PC-9 (cell line): ENCODE measurements around the gene PDE4B. TPM values are rescaled to one million over a fixed set of nuclear protein-coding genes. Genes with fewer than 3 reads are reported as not detected.

ENCODE experiments used
- BruUV-seq: library from RNA; stranded (reverse); fragments of 400-500 nt; replicated peaks from 2 replicates; lab custom pipeline; 2021; lab: Mats Ljungman, UMichigan
- CTCF ChIA-PET: fragments of 300-600 bp; sonication (Branson Sonifier 250); formaldehyde crosslinking; loops from one replicate; lab custom pipeline; 2022; ENCODE audit warnings: antibody characterized with exemption; lab: Charles Lee
- POLR2A ChIA-PET: fragments of 300-600 bp; sonication (Branson Sonifier 250); formaldehyde crosslinking; loops from one replicate; lab custom pipeline; 2022; ENCODE audit warnings: antibody characterized with exemption; ENCODE audit not compliant: unreplicated experiment; lab: Charles Lee
- DNase-seq, 2 experiments: peaks; one replicate each; pipeline versions ENCODE4 v3.0.0 to v3.0.0-alpha.2; 2015 to 2022; ENCODE audit warnings: mixed read lengths in 1 of 2
- H2AFZ ChIP-seq: fragments of 200-600 bp; sonication (generic); 2 replicates; pipeline ENCODE4 v1.8.1; 2017; ENCODE audit warnings: antibody characterized with exemption
- H3F3A ChIP-seq: fragments of 200-600 bp; sonication (generic); 2 replicates; pipeline ENCODE4 v1.8.1; 2017; ENCODE audit warnings: antibody characterized with exemption, mild to moderate bottlenecking, low read depth; ENCODE audit not compliant: insufficient read depth
- H3K27ac ChIP-seq: fragments of 200-600 bp; sonication (generic); 2 replicates; pipeline ENCODE4 v1.6.1; 2016; ENCODE audit warnings: mixed run types
- H3K27me3 ChIP-seq: fragments of 200-600 bp; sonication (generic); 2 replicates; pipeline ENCODE4 v1.6.1; 2016; ENCODE audit warnings: low read depth, mixed run types; ENCODE audit not compliant: insufficient read depth
- H3K36me3 ChIP-seq: fragments of 200-600 bp; sonication (generic); 2 replicates; pipeline ENCODE4 v1.6.1; 2016; ENCODE audit warnings: low read depth, mixed run types
- H3K4me1 ChIP-seq: fragments of 200-600 bp; sonication (generic); replicated peaks from 2 replicates; pipeline ENCODE4 v1.6.1; 2016; ENCODE audit warnings: mixed run types; ENCODE audit not compliant: insufficient read depth
- H3K4me2 ChIP-seq: fragments of 200-600 bp; sonication (generic); 2 replicates; pipeline ENCODE4 v1.6.1; 2017; ENCODE audit warnings: mixed run types
- H3K4me3 ChIP-seq: fragments of 200-600 bp; sonication (generic); 2 replicates; pipeline ENCODE4 v1.6.1; 2016; ENCODE audit warnings: mixed run types
- H3K79me2 ChIP-seq: fragments of 200-600 bp; sonication (generic); 2 replicates; pipeline ENCODE4 v1.6.1; 2017; ENCODE audit warnings: low read depth, mixed run types
- H3K9me2 ChIP-seq: fragments of 200-600 bp; sonication (generic); 2 replicates; pipeline ENCODE4 v1.8.1; 2017; ENCODE audit warnings: mild to moderate bottlenecking; ENCODE audit not compliant: insufficient read depth
- H3K9me3 ChIP-seq: fragments of 200-600 bp; sonication (generic); 2 replicates; pipeline ENCODE4 v1.8.1; 2016; ENCODE audit warnings: low read depth; ENCODE audit not compliant: insufficient read depth
- H4K20me1 ChIP-seq: fragments of 200-600 bp; sonication (generic); 2 replicates; pipeline ENCODE4 v1.8.1; 2017; ENCODE audit not compliant: insufficient read depth
- CTCF ChIP-seq: fragments of 200-600 bp; sonication (generic); conservative IDR thresholded peaks from 2 replicates; pipeline ENCODE4 v1.6.1; 2017; ENCODE audit warnings: mixed run types, antibody characterized with exemption, mild to moderate bottlenecking, moderate library complexity
- EZH2 ChIP-seq: fragments of 200-600 bp; sonication (generic); IDR thresholded peaks from 2 replicates; pipeline ENCODE4 v1.8.0; 2017; ENCODE audit warnings: antibody characterized with exemption, low read depth
- intact Hi-C: fragments of 100-400 bp; cut with micrococcal nuclease; formaldehyde crosslinking; loops from one replicate; pipeline ENCODE4 v1.10.0; 2022; ENCODE audit not compliant: unreplicated experiment
- total RNA-seq: library from RNA; stranded (reverse); gene quantifications from 2 replicates; pipeline ENCODE4 v1.2.3, GENCODE V29; 2021

Gene PDE4B
- total RNA-seq, 1 experiment from 2014 or later, result 1.3 TPM

DNA sequence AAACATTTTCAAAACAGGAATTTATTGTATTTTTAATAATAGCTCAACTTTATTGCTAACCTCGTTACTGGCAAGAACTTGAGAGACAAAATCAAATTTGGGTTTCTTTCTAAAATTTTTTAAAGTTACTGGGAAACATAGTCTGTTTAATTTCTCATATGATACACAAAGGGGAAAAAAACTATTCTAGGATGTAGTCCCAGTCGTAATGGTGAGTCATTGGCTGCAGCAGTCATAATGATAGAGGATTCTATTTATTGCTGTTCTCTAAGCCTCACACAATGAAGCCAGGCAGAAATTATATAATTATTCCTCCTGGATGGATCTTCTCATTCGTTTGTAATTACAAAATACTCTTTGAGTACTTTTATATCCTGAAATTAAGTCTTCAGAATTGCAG is 414.8 kb downstream of the PDE4B start:
- Histone ChIP-seq H3K4me3 (no peak overlapping the region), H3K4me1 (no peaks in the 10 kb centered on the region), H3K4me2 (no peak overlapping the region), H2AFZ (no peak overlapping the region), H3K9me3 (no peaks in the 10 kb centered on the region), H3K36me3 (no peaks in the 10 kb centered on the region), H3K9me2 (no peaks in the 10 kb centered on the region; the same call in 1 of the 2 replicates), H4K20me1 (no peaks in the 10 kb centered on the region), H3K27ac (no peak overlapping the region), H3K79me2 (no peaks in the 10 kb centered on the region), H3K27me3 (no peaks in the 10 kb centered on the region), H3F3A (no peaks in the 10 kb centered on the region)
- BruUV-seq, result no TSS peak
- no peak for TF ChIP-seq CTCF
- ChIA-PET CTCF (no interaction called here), POLR2A (no interaction called here)
- intact Hi-C loops, result no loop called here
- DNase-seq, result no peak

DNA sequence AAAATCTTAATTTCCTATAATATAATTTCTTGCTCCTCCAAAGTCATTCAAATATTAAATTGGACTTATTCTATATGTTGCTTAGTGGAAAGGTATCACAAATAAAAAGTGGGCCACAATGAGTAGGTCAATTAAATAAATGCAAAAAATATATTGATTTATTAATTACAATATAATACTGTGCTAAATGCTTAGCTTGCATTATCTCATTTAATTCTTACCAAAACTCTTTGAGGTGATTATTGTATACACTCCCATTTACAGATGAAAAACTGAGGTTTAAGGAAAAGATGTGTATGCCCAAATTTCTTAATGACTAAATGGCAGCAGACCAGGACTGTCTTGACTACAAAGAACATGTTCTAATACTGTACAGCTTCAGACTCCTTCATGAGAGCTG is 415.9 kb downstream of the PDE4B start:
- intact Hi-C loops, result no loop called here
- no peaks in the 10 kb centered on the region for H3K27me3 ChIP-seq
- no peaks in the 10 kb centered on the region for H3F3A ChIP-seq
- no peak overlapping the region for H3K4me3 ChIP-seq
- no peak overlapping the region for H3K27ac ChIP-seq
- no peaks in the 10 kb centered on the region for H3K4me1 ChIP-seq
- CTCF ChIA-PET, result no interaction called here
- no peaks in the 10 kb centered on the region; the same call in 1 of the 2 replicates for H3K9me2 ChIP-seq
- no peaks in the 10 kb centered on the region for H3K36me3 ChIP-seq
- H2AFZ ChIP-seq, result no peak overlapping the region
- POLR2A ChIA-PET, result no interaction called here
- TF ChIP-seq EZH2, result no peak
- TF ChIP-seq CTCF, result no peak
- no peaks in the 10 kb centered on the region for H3K79me2 ChIP-seq
- H3K9me3 ChIP-seq, result no peaks in the 10 kb centered on the region
- no TSS peak for BruUV-seq
- H4K20me1 ChIP-seq, result no peaks in the 10 kb centered on the region
- no peak for DNase-seq
- H3K4me2 ChIP-seq, result no peak overlapping the region

DNA sequence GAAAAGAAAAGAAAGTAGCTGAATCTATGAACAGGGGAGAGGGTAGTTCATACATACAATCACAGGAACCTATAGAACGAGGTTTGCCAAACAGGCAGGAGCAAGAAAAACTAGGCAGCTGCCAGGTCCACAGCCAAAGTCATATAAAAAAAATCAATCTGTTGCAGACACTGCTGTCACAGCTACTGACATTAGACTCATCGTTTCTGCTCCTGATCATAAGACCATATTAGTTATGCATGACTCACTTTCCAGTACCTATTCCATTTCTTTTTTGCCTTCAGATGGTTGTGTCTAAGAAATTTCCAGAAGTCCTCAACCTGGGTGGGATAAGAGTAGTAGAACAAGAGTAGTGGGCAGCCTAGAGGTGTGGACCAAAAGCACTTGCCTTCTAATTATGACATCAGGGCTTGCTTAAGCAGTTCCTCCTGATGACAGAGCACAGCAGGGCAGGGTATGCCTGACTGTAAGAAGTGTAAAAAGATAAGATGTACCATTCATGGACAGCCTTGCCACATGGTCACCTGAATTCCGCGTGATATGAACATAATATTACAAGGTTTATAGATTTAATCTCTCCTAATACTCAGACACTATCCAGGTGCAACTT is 418.0 kb downstream of the PDE4B start:
- CTCF ChIA-PET, result no interaction called here
- intact Hi-C loops, result no loop called here

More for the DNA sequence above, 418.0 kb downstream of the PDE4B start:
- no peak overlapping the region for H3K4me3 ChIP-seq
- H3K27me3 ChIP-seq, result no peaks in the 10 kb centered on the region
- DNase-seq, result no peak
- no peaks in the 10 kb centered on the region; the same call in 1 of the 2 replicates for H3K9me2 ChIP-seq
- no peaks in the 10 kb centered on the region for H3K4me1 ChIP-seq
- no peak overlapping the region for H3K4me2 ChIP-seq
- H3K27ac ChIP-seq, result no peak overlapping the region
- H3F3A ChIP-seq, result no peaks in the 10 kb centered on the region
- no peak for TF ChIP-seq EZH2
- no peak for TF ChIP-seq CTCF
- no peaks in the 10 kb centered on the region for H3K36me3 ChIP-seq
- H3K79me2 ChIP-seq, result no peaks in the 10 kb centered on the region
- BruUV-seq, result no TSS peak
- POLR2A ChIA-PET, result no interaction called here
- H4K20me1 ChIP-seq, result no peaks in the 10 kb centered on the region
- no peak overlapping the region for H2AFZ ChIP-seq
- H3K9me3 ChIP-seq, result no peaks in the 10 kb centered on the region
